ENCODE data around the gene RPS18. TPM values are rescaled to one million over a fixed set of nuclear protein-coding genes. Genes with fewer than 3 reads are reported as not detected.
A peak's percentile ranks its signal among the peaks of the same experiment; 100 is the strongest.

The RPS18 gene
- polyA plus RNA-seq, 1 of the 3 experiments (the other 2 are of a cell fraction) = 12,112 TPM

DNA sequence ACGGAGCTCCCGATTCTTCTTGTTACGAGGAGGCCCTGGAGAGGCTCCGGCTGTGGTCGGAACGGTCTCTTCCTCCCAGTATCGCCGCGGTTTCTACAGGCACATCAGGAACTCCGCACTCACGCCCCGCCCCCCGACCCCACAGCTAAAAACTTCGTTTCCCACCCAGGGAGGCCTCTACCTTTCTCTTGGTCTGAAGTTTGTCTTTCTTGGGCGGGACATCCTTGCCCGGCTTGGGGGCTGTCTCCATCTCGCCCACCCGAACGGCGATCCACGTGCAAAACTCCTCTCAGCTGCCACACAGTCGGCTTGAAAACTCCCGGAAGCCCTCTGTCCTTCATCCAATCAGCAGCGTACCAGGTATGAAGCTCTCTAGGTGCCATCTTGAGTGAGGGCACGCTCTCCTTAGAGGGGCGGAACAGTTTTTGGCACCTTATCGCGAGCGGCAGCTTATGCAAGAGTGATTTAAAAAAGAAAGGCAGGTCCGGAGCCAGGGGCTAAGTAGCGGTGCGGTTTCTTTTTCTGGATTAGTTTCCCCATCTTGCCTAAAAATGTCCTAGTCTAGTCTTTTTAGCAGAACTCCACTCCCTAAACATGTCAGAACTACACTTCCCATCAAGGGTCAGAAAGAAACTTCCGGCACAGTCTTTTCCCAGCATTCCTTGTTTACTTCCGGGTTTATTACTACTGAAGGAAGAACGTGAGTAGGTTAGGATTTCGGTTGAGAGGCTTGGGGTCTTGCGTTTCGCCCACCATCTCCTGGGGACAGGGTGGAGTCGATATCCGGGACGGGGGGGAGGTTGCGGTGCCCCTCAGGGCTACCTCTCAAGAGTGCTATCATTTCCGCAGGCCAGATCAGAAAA, 17.3 kb downstream of the RPS18 start, which contains the start of the genes PFDN6 and WDR46:
Gene PFDN6 (plus strand): TSS at position 681 of the 863 bp plus-strand sequence. CDS start 256 bp downstream, outside the sequence.
Gene WDR46 (minus strand): TSS at position 319 of the 863 bp plus-strand sequence. CDS start 69 bp downstream, at position 250.
- Histone ChIP-seq H3K4me2 (peak within 1 kb of the TSS; percentile 96), H3K4me3 (ENCODE audit: low read depth in 2 of 2, low read length in 1 of 2) (peak within 1 kb of the TSS; percentile 78 to 96), H2AFZ (ENCODE audit: low read depth) (peak within 1 kb of the TSS; percentile 55), H3K27me3 (ENCODE audit: insufficient read depth) (no peaks in the 10 kb centered on the region), H3K27ac (ENCODE audit: low read depth in 2 of 2, low read length in 1 of 2) (peak within 1 kb of the TSS; percentile 40 to 91; a peak in 3 of 4 replicates), H3K9me3 (no peaks in the 10 kb centered on the region), H3F3A (replicated peaks; ENCODE audit: insufficient read depth) (peaks cover 6% of the 10 kb centered on the region), H3K36me3 (replicated peaks in 1 of 2; ENCODE audit: control insufficient read depth in 1 of 2, insufficient read depth in 2 of 2, low read length in 1 of 2) (peaks cover 34 to 62% of the 10 kb centered on the region in 2 experiments), H3K9ac (peak within 1 kb of the TSS; percentile 80), H4K20me1 (ENCODE audit: insufficient read depth) (0 out of 2 replicates have a peak, but pooled peaks cover 3% of the 10 kb centered on the region), H3K79me2 (ENCODE audit: insufficient read depth) (peaks cover 56% of the 10 kb centered on the region), H3K4me1 (ENCODE audit: control insufficient read depth in 1 of 2, insufficient read depth in 2 of 2, low read depth in 1 of 2, low read length in 1 of 2) (peaks cover 5 to 23% of the 10 kb centered on the region in 2 experiments; a peak in 3 of 4 replicates), H3K9me2 (no peaks in the 10 kb centered on the region)
- peak; percentile 88 for DNase-seq
- ChIA-PET CTCF (interaction anchor here (1.1 to 4.4 kb wide), 5 partner anchors 10 to 137 kb away, joined by 3 to 49 read pairs (median 9); partner anchors contain the start of genes B3GALT4 and RGL2), POLR2A (interaction anchor here (1.7 to 3.6 kb wide), 6 partner anchors 8 to 317 kb away, joined by 4 to 58 read pairs (median 14); partner anchors contain the start of genes B3GALT4, RGL2, RPS18 and VPS52)
- 1% methylated on average over 41 of the region's 43 CpGs for WGBS (ENCODE audit: low lambda C conversion rate)
- TF ChIP-seq EZH2phosphoT487 (IDR thresholded peaks at IDR 0.05; ENCODE audit: borderline replicate concordance, low read depth) = no peak
- TF ChIP-seq, protein P1, sequence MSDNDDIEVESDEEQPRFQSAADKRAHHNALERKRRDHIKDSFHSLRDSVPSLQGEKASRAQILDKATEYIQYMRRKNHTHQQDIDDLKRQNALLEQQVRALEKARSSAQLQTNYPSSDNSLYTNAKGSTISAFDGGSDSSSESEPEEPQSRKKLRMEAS (IDR thresholded peaks at IDR 0.05; ENCODE audit: low read depth) = peak; percentile 98
- TF ChIP-seq, protein P2, sequence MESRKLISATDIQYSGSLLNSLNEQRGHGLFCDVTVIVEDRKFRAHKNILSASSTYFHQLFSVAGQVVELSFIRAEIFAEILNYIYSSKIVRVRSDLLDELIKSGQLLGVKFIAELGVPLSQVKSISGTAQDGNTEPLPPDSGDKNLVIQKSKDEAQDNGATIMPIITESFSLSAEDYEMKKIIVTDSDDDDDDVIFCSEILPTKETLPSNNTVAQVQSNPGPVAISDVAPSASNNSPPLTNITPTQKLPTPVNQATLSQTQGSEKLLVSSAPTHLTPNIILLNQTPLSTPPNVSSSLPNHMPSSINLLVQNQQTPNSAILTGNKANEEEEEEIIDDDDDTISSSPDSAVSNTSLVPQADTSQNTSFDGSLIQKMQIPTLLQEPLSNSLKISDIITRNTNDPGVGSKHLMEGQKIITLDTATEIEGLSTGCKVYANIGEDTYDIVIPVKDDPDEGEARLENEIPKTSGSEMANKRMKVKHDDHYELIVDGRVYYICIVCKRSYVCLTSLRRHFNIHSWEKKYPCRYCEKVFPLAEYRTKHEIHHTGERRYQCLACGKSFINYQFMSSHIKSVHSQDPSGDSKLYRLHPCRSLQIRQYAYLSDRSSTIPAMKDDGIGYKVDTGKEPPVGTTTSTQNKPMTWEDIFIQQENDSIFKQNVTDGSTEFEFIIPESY (IDR thresholded peaks at IDR 0.05; ENCODE audit: borderline replicate concordance, low read depth) = peak; percentile 81; the same call in 1 of the 2 replicates
- no peak for TF ChIP-seq NFIC (IDR thresholded peaks at IDR 0.05; ENCODE audit: borderline replicate concordance)
- TF ChIP-seq, protein P3, sequence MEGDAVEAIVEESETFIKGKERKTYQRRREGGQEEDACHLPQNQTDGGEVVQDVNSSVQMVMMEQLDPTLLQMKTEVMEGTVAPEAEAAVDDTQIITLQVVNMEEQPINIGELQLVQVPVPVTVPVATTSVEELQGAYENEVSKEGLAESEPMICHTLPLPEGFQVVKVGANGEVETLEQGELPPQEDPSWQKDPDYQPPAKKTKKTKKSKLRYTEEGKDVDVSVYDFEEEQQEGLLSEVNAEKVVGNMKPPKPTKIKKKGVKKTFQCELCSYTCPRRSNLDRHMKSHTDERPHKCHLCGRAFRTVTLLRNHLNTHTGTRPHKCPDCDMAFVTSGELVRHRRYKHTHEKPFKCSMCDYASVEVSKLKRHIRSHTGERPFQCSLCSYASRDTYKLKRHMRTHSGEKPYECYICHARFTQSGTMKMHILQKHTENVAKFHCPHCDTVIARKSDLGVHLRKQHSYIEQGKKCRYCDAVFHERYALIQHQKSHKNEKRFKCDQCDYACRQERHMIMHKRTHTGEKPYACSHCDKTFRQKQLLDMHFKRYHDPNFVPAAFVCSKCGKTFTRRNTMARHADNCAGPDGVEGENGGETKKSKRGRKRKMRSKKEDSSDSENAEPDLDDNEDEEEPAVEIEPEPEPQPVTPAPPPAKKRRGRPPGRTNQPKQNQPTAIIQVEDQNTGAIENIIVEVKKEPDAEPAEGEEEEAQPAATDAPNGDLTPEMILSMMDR (IDR thresholded peaks at IDR 0.05) = no peak
- TF ChIP-seq SIN3A (IDR thresholded peaks at IDR 0.05; ENCODE audit: borderline replicate concordance, low read depth, low read length) = peak; percentile 81
- TF ChIP-seq CHD2 (IDR thresholded peaks at IDR 0.05; ENCODE audit: low read length, partially characterized antibody) = peak; percentile 92
- no peak for TF ChIP-seq MEF2A (IDR thresholded peaks at IDR 0.05; ENCODE audit: borderline replicate concordance, low read depth)
- no peak for TF ChIP-seq FOXJ3 (CRISPR knock-in tag; IDR thresholded peaks at IDR 0.05)
- peak; percentile 78 for TF ChIP-seq POLR2AphosphoS5 (IDR thresholded peaks at IDR 0.05; ENCODE audit: low read depth, low read length)
- TF ChIP-seq, protein P4, sequence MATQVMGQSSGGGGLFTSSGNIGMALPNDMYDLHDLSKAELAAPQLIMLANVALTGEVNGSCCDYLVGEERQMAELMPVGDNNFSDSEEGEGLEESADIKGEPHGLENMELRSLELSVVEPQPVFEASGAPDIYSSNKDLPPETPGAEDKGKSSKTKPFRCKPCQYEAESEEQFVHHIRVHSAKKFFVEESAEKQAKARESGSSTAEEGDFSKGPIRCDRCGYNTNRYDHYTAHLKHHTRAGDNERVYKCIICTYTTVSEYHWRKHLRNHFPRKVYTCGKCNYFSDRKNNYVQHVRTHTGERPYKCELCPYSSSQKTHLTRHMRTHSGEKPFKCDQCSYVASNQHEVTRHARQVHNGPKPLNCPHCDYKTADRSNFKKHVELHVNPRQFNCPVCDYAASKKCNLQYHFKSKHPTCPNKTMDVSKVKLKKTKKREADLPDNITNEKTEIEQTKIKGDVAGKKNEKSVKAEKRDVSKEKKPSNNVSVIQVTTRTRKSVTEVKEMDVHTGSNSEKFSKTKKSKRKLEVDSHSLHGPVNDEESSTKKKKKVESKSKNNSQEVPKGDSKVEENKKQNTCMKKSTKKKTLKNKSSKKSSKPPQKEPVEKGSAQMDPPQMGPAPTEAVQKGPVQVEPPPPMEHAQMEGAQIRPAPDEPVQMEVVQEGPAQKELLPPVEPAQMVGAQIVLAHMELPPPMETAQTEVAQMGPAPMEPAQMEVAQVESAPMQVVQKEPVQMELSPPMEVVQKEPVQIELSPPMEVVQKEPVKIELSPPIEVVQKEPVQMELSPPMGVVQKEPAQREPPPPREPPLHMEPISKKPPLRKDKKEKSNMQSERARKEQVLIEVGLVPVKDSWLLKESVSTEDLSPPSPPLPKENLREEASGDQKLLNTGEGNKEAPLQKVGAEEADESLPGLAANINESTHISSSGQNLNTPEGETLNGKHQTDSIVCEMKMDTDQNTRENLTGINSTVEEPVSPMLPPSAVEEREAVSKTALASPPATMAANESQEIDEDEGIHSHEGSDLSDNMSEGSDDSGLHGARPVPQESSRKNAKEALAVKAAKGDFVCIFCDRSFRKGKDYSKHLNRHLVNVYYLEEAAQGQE (IDR thresholded peaks at IDR 0.05; ENCODE audit: low read depth, low read length) = 0 out of 2 replicates have a peak, but pooled peaks have one; percentile 14
- no peak for TF ChIP-seq FOSL2 (IDR thresholded peaks at IDR 0.05; ENCODE audit: borderline replicate concordance, low read depth)
- no peak for TF ChIP-seq EP300 (IDR thresholded peaks at IDR 0.05; ENCODE audit: borderline replicate concordance in 1 of 2, low read depth in 1 of 2, low read length in 1 of 2)
- peak; percentile 57; the same call in 1 of the 2 replicates for TF ChIP-seq TAF1 (IDR thresholded peaks at IDR 0.05; ENCODE audit: borderline replicate concordance, low read depth, low read length)
- TF ChIP-seq RFX5 (IDR thresholded peaks at IDR 0.05; ENCODE audit: low read length) = no peak
- peak; percentile 99 for TF ChIP-seq MXI1 (IDR thresholded peaks at IDR 0.05; ENCODE audit: low read depth, low read length)
- no peak for TF ChIP-seq TEAD4 (IDR thresholded peaks at IDR 0.05; ENCODE audit: borderline replicate concordance, insufficient read depth)
- TF ChIP-seq GABPA (IDR thresholded peaks at IDR 0.05; ENCODE audit: low read depth) = peak; percentile 98
- TF ChIP-seq, protein P5, sequence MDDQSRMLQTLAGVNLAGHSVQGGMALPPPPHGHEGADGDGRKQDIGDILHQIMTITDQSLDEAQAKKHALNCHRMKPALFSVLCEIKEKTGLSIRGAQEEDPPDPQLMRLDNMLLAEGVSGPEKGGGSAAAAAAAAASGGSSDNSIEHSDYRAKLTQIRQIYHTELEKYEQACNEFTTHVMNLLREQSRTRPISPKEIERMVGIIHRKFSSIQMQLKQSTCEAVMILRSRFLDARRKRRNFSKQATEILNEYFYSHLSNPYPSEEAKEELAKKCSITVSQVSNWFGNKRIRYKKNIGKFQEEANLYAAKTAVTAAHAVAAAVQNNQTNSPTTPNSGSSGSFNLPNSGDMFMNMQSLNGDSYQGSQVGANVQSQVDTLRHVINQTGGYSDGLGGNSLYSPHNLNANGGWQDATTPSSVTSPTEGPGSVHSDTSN (IDR thresholded peaks at IDR 0.05) = no peak
- no peak for TF ChIP-seq RAD21 (IDR thresholded peaks at IDR 0.05; ENCODE audit: low read length)
- TF ChIP-seq JUND (IDR thresholded peaks at IDR 0.05) = no peak
- no peak for TF ChIP-seq NRF1 (IDR thresholded peaks at IDR 0.05; ENCODE audit: low read depth, low read length)
- no peak for TF ChIP-seq SMC3 (IDR thresholded peaks at IDR 0.05; ENCODE audit: low read depth, low read length)
